ENCODE data around the gene DNAJC1. TPM values are rescaled to one million over a fixed set of nuclear protein-coding genes. Genes with fewer than 3 reads are reported as not detected.

DNAJC1 gene
- total and polyA plus RNA-seq, 2 donors (not counting 3 experiments of a cell fraction or from before 2014, with no cell fraction given): 11.2 to 19.7 TPM

GRCh38 chr10:21831986-21832820 is 171.3 kb downstream of the DNAJC1 start:
- TF ChIP-seq EZH2 (IDR thresholded peaks at IDR 0.05; ENCODE audit: borderline replicate concordance, low read depth, low read length, severe bottlenecking): no peak
- no peak for TF ChIP-seq JUN (IDR thresholded peaks at IDR 0.05; ENCODE audit: borderline replicate concordance, insufficient read depth, insufficient read length, low read depth)
- TF ChIP-seq MYC (IDR thresholded peaks at IDR 0.05; ENCODE audit: low read depth, low read length): no peak
- TF ChIP-seq POLR2A (IDR thresholded peaks at IDR 0.05; ENCODE audit: low read depth, low read length): no peak
- Histone ChIP-seq H3K36me3 (ENCODE audit: control insufficient read depth in 2 of 2, extremely low read depth in 1 of 2, insufficient read depth in 2 of 2, low read length in 2 of 2) (no peaks in the 10 kb centered on the region), H3K9me1 (replicated peaks; ENCODE audit: control insufficient read depth, extremely low read depth, insufficient read depth, low read length) (no peaks in the 10 kb centered on the region), H3K9me3 (replicated peaks; ENCODE audit: control insufficient read depth, insufficient read depth, low read length) (no peaks in the 10 kb centered on the region), H2AFZ (ENCODE audit: low read depth, low read length) (no peak overlapping the region), H3K27me3 (ENCODE audit: control insufficient read depth in 2 of 2, insufficient read depth in 2 of 2, low read length in 2 of 2) (no peaks in the 10 kb centered on the region), H3K27ac (ENCODE audit: insufficient read depth, low read depth, low read length) (no peak overlapping the region), H3K4me1 (ENCODE audit: control insufficient read depth, extremely low read depth, insufficient read depth, low read length) (no peaks in the 10 kb centered on the region), H4K20me1 (replicated peaks; ENCODE audit: control insufficient read depth, extremely low read depth, insufficient read depth, low read length) (no peaks in the 10 kb centered on the region), H3K79me2 (ENCODE audit: control insufficient read depth, insufficient read depth, low read length) (no peaks in the 10 kb centered on the region), H3K4me3 (replicated peaks in 1 of 3; ENCODE audit: insufficient read depth in 1 of 3, low read depth in 1 of 3, low read length in 3 of 3) (no peak overlapping the region), H3K9ac (replicated peaks; ENCODE audit: extremely low read depth, insufficient read depth, low read length) (no peak overlapping the region), H3K4me2 (ENCODE audit: insufficient read depth, low read length) (no peak overlapping the region)
- POLR2A ChIA-PET: no interaction called here
- intact Hi-C loops (cut with micrococcal nuclease): no loop called here
- dilution Hi-C loops (cut with MboI; ENCODE audit: extremely low pct_ligation_motif_present, low sequenced_read_pairs): no loop called here
- no peak for DNase-seq (ENCODE audit: low read depth, low spot score)
- CTCF ChIA-PET: no interaction called here
- BruUV-seq (replicated peaks): no TSS peak
- no peak for FAIRE-seq

GRCh38 chr10:21830037-21830436 is 173.5 kb downstream of the DNAJC1 start:
- intact Hi-C loops (cut with micrococcal nuclease) (no loop called here), dilution Hi-C loops (cut with MboI; ENCODE audit: extremely low pct_ligation_motif_present, low sequenced_read_pairs) (no loop called here)
- no peak overlapping the region for H3K27ac ChIP-seq (ENCODE audit: insufficient read depth, low read depth, low read length)
- H3K4me1 ChIP-seq (ENCODE audit: control insufficient read depth, extremely low read depth, insufficient read depth, low read length): no peaks in the 10 kb centered on the region
- no peak overlapping the region for H3K9ac ChIP-seq (replicated peaks; ENCODE audit: extremely low read depth, insufficient read depth, low read length)
- FAIRE-seq (no peak), DNase-seq (ENCODE audit: low read depth, low spot score) (no peak)
- no peaks in the 10 kb centered on the region for H3K9me3 ChIP-seq (replicated peaks; ENCODE audit: control insufficient read depth, insufficient read depth, low read length)
- no peak for TF ChIP-seq JUN (IDR thresholded peaks at IDR 0.05; ENCODE audit: borderline replicate concordance, insufficient read depth, insufficient read length, low read depth)
- TF ChIP-seq GATA2 (IDR thresholded peaks at IDR 0.05; ENCODE audit: insufficient read depth, insufficient read length, low read depth, low read length): no peak
- no peak for TF ChIP-seq MAX (IDR thresholded peaks at IDR 0.05; ENCODE audit: insufficient read depth, insufficient read length)
- no peak for TF ChIP-seq FOS (IDR thresholded peaks at IDR 0.05; ENCODE audit: borderline replicate concordance, insufficient read depth, low read length)
- TF ChIP-seq POLR2AphosphoS5 (IDR thresholded peaks at IDR 0.05; ENCODE audit: insufficient read depth, low read depth, low read length): no peak
- CTCF ChIA-PET: no interaction called here
- H4K20me1 ChIP-seq (replicated peaks; ENCODE audit: control insufficient read depth, extremely low read depth, insufficient read depth, low read length): no peaks in the 10 kb centered on the region
- no peak overlapping the region for H2AFZ ChIP-seq (ENCODE audit: low read depth, low read length)
- POLR2A ChIA-PET: no interaction called here
- H3K4me3 ChIP-seq (replicated peaks in 1 of 3; ENCODE audit: insufficient read depth in 1 of 3, low read depth in 1 of 3, low read length in 3 of 3): no peak overlapping the region
- BruUV-seq (replicated peaks): no TSS peak
- H3K9me1 ChIP-seq (replicated peaks; ENCODE audit: control insufficient read depth, extremely low read depth, insufficient read depth, low read length): no peaks in the 10 kb centered on the region
- H3K79me2 ChIP-seq (ENCODE audit: control insufficient read depth, insufficient read depth, low read length): no peaks in the 10 kb centered on the region
- no peaks in the 10 kb centered on the region for H3K36me3 ChIP-seq (ENCODE audit: control insufficient read depth in 2 of 2, extremely low read depth in 1 of 2, insufficient read depth in 2 of 2, low read length in 2 of 2)
- H3K27me3 ChIP-seq (ENCODE audit: control insufficient read depth in 2 of 2, insufficient read depth in 2 of 2, low read length in 2 of 2): no peaks in the 10 kb centered on the region
- H3K4me2 ChIP-seq (ENCODE audit: insufficient read depth, low read length): no peak overlapping the region

Data from endothelial cell of umbilical vein (primary cell).